Vagina (tissue), 2 donors: ENCODE data around the gene GREB1.

Source experiments
- CTCF ChIP-seq, 3 experiments: fragments of 450-650 bp in 2 of 3; fragments of 200-600 bp in 1 of 3; sonication (generic) in 1 of 3; IDR thresholded peaks; one replicate each; pipeline ENCODE4 v1.5.1; 2017 to 2019; ENCODE audit warnings: antibody characterized with exemption in 3 of 3, mild to moderate bottlenecking in 2 of 3, moderate library complexity in 2 of 3
- POLR2AphosphoS5 ChIP-seq, 2 donors: sonication (generic); formaldehyde crosslinking; IDR thresholded peaks; one replicate each; pipeline ENCODE4 v1.9.0; 2017; ENCODE audit warnings: antibody characterized with exemption in 2 of 2, mild to moderate bottlenecking in 2 of 2, low read depth in 1 of 2; ENCODE audit not compliant: insufficient read depth in 1 of 2

- TF ChIP-seq POLR2AphosphoS5 (IDR thresholded peaks at IDR 0.05; ENCODE audit: insufficient read depth in 1 of 2, low read depth in 1 of 2) (no peak), CTCF (IDR thresholded peaks at IDR 0.05) (no peak)
Measured at GRCh38 chr2:11500702-11501303, 33.0 kb upstream of the GREB1 start.
